ENCODE data around the gene ITGB2.
A peak's percentile ranks its signal among the peaks of the same experiment; 100 is the strongest.
"Not testable (repeated sequence)": the region's sequence is repeated elsewhere in the genome, so short reads cannot be mapped to it uniquely, and the experiment has no call there.

The ITGB2 gene

DNA sequence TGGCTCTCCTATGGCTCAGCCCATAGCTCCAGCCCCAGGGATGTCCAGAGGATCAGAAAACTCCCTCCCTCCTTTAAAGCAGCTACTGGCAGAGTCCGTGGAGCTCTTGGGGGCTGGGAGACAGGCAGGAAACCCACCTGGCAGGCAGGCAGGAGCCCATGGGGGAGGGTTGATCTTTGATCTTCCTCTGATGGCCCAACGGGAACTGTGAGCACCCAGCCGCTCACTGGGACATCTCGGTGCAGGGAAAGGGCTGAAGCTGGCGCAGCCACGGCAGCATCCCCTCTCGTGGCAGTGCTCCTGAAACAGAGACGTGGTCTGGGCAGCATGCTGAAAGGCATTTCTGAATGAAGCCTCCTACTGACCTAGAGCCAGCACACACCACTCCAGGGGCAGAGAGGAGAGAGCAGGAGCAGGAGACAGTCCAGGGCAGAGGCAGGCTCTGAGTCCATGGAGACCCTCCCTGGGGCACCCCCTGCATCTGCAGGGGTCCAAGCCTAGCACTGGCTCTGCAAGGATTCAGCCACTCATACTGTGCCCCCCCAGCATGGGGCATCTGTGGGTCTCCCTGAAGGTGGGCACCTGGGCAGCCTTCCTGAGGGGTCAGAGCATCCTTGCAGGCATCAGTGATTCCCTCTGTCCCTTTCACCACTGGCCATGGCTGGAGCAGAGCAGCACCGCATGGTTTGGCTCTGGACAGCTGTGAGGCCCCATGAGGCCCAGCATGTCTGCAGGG lies 14.3 kb upstream of the ITGB2 start:
- Mint-ChIP-seq H3K27me3 (no peaks in the 10 kb centered on the region), H3K4me1 (peaks cover 34% of the 10 kb centered on the region), H3K36me3 (no peaks in the 10 kb centered on the region), H3K9me3 (no peaks in the 10 kb centered on the region), H3K4me3 (no peak overlapping the region), H3K27ac (no peak overlapping the region)
- ATAC-seq = no peak

DNA sequence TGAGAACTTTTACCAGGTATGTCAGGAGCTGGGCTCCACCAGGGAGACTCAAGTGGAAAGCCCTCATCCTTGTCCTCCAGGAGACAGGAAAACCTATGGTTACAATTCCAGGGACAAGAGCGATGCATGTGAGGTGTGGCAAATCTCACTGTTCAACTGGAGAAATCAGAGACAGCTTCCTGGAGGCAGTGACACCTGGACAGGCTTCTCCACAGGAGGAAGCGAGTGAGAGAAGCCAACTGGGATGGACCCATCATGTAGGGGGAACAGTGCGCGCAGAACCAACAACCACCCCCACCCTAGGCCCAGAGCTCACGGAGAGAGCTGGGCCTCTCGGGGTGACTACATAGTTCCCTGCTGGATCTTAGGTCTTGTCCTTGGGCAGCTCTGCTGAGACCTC lies 13.6 kb upstream of the ITGB2 start:
- Mint-ChIP-seq H3K4me3 (no peak overlapping the region), H3K27ac (no peak overlapping the region), H3K9me3 (no peaks in the 10 kb centered on the region), H3K36me3 (no peaks in the 10 kb centered on the region), H3K27me3 (no peaks in the 10 kb centered on the region), H3K4me1 (peaks cover 40% of the 10 kb centered on the region)
- no peak for ATAC-seq

DNA sequence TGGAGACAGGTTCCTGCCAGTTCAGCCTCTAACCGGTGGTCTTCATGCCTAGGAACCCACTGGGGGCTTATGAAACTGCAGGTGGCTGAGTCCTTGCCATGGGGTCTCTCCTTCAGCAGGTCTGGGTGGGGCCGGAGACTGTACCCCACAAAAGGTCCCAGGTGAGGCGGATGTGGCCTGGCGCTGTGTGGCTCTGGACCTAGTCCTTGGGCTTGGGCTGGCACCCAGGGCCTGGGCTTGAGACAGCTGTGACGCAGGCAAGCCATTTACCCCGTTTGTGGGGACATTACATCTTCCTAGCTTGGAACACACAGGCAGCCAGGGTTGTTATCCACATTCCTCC lies 13.2 kb upstream of the ITGB2 start:
- H3K4me3 Mint-ChIP-seq = no peak overlapping the region

DNA sequence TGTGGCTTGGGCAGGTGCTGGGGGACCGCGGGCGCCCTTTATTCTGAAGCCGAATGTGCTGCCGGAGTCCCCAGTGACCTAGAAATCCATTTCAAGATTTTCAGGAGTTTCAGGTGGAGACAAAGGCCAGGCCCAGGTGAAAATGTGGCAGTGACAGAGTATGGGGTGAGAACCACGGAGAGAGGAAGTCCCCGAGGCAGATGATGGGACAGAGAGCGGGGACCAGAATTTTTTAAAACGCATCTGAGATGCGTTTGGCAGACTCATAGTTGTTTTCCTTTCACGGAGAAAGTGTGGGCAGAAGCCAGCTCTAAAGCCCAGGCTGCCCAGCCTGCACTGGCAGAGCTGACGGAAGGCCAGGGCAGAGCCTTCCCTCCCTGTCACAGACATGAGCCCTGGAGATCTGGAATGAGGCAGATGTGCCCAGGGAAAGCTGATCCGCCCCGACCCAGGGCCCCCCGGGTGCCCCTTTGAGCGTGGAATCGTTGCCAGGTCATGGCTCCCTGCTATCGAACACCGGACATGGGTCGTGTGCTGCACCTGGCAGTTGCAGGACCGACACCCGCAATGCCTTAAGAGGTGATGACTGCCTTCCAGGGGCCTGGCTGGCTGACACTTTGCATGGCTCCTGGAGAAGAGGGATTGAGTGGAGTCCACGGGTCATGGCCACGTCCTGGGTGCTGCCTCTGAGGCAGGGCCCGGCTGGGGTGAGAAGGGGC lies 12.7 kb upstream of the ITGB2 start:
- H3K36me3 Mint-ChIP-seq = no peaks in the 10 kb centered on the region

More for the DNA sequence above, 13.2 kb upstream of the ITGB2 start:
- Mint-ChIP-seq H3K4me1 (peaks cover 40% of the 10 kb centered on the region), H3K9me3 (no peaks in the 10 kb centered on the region), H3K27ac (no peak overlapping the region), H3K36me3 (no peaks in the 10 kb centered on the region), H3K27me3 (no peaks in the 10 kb centered on the region)
- no peak for ATAC-seq

DNA sequence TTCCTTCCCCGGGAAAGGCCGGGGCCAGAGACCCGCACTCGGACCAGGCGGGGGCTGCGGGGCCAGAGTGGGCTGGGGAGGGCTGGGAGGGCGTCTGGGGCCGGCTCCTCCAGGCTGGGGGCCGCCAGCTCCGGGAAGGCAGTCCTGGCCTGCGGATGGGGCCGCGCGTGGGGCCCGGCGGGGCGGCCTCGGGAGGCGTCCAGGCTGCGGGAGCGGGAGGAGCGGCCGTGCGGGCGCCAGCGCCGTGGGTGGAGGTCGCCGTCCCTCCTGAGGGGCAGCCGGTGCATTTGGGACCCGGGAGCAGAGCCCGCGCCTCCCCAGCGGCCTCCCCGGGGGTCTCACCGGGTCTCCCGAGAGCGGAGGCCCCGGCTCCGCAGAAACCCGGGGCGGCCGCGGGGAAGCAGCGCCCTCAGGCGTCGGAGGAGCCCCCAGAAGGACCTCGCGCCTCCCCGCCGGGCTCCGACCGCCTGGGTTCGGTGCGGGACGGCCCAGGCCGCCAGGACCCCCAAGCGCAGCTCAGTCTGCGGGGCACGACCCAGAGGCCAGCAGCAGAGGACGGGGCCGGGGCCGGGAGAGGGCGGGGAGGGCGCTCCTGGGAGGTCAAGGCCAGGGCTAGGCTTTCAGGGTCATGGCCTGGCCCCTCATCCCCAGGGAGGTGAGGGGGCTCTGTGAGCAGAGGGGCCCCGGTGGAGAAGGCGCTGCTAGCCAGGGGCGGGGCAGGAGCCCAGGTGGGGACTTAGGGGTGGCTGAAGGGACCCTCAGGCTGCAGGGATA lies 11.9 kb upstream of the ITGB2 start:
- Mint-ChIP-seq H3K27ac (peak overlapping the region; percentile 86), H3K9me3 (no peaks in the 10 kb centered on the region), H3K4me1 (peaks cover 49% of the 10 kb centered on the region), H3K4me3 (peak overlapping the region; percentile 75), H3K36me3 (no peaks in the 10 kb centered on the region), H3K27me3 (no peaks in the 10 kb centered on the region)
- ATAC-seq = peak; percentile 63

More for the DNA sequence above, 12.7 kb upstream of the ITGB2 start:
- Mint-ChIP-seq H3K27ac (peak overlapping the region; percentile 58), H3K4me3 (peak overlapping the region; percentile 64), H3K4me1 (peaks cover 41% of the 10 kb centered on the region), H3K27me3 (no peaks in the 10 kb centered on the region), H3K9me3 (no peaks in the 10 kb centered on the region)
- ATAC-seq = no peak

DNA sequence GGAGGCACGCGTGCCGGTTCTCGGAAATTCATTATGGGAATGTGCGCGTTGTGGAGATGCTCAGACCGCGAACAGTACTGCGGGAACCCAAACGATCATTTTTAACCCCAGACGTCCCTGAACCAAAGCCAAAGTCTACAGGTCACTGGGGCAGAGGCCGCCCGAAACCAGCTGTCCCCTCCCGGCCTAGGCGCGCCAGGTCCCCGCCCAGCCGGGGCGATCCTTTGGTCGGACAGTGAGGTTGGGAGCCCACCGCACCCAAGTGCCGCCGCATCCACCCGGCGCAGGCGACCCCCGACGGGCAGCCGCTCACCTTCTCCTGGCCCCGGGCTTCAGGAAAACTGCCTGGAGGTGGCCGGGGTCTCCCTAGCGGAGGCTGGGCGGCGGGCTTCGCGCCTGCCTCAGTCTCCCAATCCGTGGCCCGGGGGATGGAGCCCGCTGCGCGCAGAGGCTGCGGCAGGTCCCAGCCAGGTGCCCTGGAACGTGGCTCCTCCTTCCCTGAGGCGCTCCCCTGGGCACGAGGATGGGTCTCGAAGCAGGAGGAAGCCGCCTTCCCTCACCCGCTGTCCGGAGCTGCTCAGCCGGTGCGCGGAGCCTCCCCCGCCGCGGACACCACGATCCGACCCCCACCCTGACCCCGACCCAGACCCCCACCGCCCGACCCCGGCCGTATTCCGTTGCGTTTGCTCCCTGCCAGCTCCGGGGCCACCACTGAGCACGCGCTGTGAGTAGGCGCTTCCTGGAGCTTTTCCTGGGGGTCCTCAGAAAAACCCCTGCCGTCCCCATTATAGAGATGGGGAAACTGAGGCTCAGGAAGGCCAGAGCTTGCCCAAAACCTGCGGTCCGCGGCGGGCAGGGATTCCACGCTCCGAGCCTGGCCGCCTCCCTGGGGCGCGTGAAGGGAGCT lies 11.1 kb upstream of the ITGB2 start:
- H3K4me3 Mint-ChIP-seq = peak overlapping the region; percentile 75
- no peaks in the 10 kb centered on the region for H3K36me3 Mint-ChIP-seq
- no peak for ATAC-seq
- H3K27ac Mint-ChIP-seq = peak overlapping the region; percentile 86
- H3K4me1 Mint-ChIP-seq = peaks cover 57% of the 10 kb centered on the region
- H3K9me3 Mint-ChIP-seq = no peaks in the 10 kb centered on the region
- H3K27me3 Mint-ChIP-seq = no peaks in the 10 kb centered on the region

DNA sequence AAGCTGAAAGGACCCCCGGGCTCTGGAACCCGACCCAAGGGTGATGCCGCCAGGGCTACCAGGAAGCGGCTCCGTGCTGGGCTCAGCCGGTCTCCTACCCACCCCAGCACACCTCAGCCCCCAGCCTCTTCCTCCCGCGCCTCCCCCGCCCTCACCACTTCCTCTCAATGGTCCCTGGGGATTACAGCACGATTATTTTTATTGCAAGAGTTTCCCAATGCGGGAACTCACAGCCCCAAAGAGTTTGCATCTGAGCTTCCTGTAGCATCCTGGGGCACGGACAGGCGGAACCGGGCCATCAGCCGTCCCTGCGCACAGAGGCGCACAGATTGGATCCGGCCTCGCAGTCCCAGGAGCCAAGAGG lies 10.4 kb upstream of the ITGB2 start:
- Mint-ChIP-seq H3K9me3 (no peaks in the 10 kb centered on the region), H3K36me3 (no peaks in the 10 kb centered on the region), H3K4me1 (peaks cover 64% of the 10 kb centered on the region), H3K4me3 (peak overlapping the region; percentile 75), H3K27me3 (no peaks in the 10 kb centered on the region), H3K27ac (peak overlapping the region; percentile 86)
- peak; percentile 69 for ATAC-seq

DNA sequence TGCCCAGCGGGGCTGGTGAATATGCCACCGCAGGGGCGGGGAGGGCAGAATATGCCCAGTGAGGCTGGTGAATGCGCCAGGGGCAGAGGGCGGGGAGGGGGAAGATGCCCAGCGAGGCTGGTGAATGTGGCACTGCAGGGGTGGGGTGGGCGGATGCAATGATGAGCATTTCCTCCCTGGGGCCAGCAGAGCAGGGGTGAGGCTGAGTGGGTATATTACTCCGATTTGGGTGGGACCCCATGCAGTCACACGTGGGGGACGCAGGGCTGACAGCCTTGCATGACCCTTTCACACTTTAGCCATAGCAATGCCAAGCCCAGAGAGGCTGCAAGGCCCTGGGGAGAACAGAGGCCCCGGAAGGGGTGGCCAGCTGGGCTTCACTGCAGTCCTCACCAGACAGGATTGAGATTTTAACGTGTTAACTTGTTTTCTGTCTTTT lies 9.9 kb upstream of the ITGB2 start:
- peaks cover 69% of the 10 kb centered on the region for H3K4me1 Mint-ChIP-seq
- H3K36me3 Mint-ChIP-seq = no peaks in the 10 kb centered on the region
- peak; percentile 46 for ATAC-seq
- H3K27me3 Mint-ChIP-seq = no peaks in the 10 kb centered on the region
- peak overlapping the region; percentile 86 for H3K27ac Mint-ChIP-seq
- no peaks in the 10 kb centered on the region for H3K9me3 Mint-ChIP-seq
- peak overlapping the region; percentile 75 for H3K4me3 Mint-ChIP-seq

DNA sequence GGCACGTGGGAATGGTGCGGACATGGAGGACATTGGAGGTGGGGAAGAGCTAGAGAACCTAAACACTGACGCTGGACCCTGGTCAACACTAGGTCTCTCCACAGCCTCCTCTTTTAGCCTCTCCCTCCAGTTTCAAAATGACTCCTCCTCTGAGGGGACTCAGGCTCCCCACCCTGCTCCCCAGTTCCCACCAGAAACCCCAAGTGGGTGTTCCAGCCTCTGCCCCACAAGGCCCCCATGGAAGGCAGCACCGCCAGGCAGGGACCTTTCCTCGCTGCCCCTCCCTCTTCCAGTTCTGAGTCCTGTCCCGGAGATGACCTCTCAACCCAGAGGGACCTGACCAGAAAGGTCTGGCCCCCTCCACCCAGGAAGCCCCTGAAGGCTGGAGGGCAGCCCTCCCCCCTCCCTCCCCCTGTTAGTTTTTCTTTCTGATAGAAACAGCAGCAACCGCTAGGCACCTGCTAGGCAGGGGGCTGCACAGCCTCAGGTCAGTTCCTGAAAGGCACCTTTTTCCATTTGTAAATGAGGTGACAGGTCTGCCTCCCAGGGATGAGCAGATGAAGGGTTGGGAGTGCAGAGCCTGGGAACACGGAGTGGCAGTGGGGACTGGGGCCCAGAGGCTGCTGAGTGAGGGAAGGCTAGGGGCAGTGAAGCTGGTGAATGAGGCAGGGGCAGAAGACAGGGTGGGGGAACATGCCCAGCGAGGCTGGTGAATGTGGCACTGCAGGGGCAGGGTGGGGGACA lies 9.3 kb upstream of the ITGB2 start:
- H3K27ac Mint-ChIP-seq = peak overlapping the region; percentile 86

DNA sequence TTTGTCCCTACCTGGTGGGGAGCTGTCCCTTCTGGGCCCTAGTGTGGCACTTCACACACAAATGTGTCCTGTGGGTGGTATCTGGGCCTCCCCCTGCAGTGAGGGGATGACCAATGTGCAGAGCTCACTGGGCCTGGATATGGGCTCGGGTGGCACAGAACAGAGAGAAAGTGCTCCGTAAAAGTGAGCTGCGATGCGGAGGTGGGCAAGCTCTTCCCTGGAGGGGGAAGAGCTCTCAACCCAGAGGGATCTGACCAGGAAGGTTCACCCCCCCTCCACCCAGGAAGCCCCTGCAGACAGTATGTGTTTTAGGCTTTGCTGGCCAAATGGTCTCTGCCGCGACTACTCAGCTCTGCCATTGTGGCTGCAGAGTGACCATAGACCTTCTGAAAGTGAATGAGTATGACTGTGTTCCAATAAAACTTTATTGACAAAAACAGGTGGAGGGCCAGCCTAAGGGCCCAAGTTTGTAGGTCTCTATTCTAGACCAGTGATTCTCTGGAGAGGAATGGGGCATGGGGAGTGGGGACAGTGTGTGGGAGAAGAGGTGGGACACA lies 8.6 kb upstream of the ITGB2 start:
- H3K9me3 Mint-ChIP-seq = no peaks in the 10 kb centered on the region
- H3K36me3 Mint-ChIP-seq = no peaks in the 10 kb centered on the region
- peaks cover 82% of the 10 kb centered on the region for H3K4me1 Mint-ChIP-seq
- no peak for ATAC-seq
- H3K27me3 Mint-ChIP-seq = no peaks in the 10 kb centered on the region
- H3K4me3 Mint-ChIP-seq = peak overlapping the region; percentile 29
- peak overlapping the region; percentile 86 for H3K27ac Mint-ChIP-seq

More for the DNA sequence above, 9.3 kb upstream of the ITGB2 start:
- Mint-ChIP-seq H3K4me1 (peaks cover 75% of the 10 kb centered on the region), H3K36me3 (no peaks in the 10 kb centered on the region), H3K9me3 (no peaks in the 10 kb centered on the region), H3K4me3 (peak overlapping the region; percentile 75), H3K27me3 (no peaks in the 10 kb centered on the region)
- peak; percentile 1 for ATAC-seq

DNA sequence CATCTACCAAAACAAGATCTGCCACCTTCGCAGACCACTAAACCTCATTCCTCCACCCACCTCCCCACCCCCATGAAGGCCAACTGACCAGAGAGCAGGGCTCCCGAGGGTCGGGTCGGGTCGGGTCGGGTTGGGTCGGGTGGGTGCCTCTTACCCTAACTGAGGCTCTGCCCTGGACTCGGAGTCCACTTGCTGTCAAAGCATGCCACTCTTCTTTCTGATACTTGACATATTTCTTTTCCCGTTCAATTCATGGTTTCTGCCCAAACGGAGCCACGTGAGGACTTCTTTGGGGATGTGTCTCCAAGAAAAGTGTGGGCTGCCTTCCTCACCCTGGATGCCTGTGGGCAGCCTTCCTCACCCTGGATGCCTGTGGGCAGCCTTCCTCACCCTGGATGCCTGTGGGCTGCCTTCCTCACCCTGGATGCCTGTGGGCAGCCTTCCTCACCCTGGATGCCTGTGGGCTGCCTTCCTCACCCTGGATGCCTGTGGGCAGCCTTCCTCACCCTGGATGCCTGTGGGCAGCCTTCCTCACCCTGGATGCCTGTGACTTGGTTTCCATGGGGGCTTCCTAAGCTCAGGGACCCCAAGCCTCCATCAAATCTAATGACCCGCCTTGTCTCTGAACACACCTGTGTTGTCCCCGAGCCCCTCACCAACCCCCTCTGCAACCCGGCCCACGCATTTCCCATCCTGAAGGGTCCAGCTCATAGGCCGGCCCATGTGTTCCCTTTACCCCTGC lies 8.0 kb upstream of the ITGB2 start:
- H3K36me3 Mint-ChIP-seq, H3K27me3 Mint-ChIP-seq, H3K9me3 Mint-ChIP-seq, ATAC-seq: not testable (repeated sequence)
- Mint-ChIP-seq H3K4me1 (peaks cover 88% of the 10 kb centered on the region), H3K4me3 (peak overlapping the region; percentile 78), H3K27ac (peak overlapping the region; percentile 86)

DNA sequence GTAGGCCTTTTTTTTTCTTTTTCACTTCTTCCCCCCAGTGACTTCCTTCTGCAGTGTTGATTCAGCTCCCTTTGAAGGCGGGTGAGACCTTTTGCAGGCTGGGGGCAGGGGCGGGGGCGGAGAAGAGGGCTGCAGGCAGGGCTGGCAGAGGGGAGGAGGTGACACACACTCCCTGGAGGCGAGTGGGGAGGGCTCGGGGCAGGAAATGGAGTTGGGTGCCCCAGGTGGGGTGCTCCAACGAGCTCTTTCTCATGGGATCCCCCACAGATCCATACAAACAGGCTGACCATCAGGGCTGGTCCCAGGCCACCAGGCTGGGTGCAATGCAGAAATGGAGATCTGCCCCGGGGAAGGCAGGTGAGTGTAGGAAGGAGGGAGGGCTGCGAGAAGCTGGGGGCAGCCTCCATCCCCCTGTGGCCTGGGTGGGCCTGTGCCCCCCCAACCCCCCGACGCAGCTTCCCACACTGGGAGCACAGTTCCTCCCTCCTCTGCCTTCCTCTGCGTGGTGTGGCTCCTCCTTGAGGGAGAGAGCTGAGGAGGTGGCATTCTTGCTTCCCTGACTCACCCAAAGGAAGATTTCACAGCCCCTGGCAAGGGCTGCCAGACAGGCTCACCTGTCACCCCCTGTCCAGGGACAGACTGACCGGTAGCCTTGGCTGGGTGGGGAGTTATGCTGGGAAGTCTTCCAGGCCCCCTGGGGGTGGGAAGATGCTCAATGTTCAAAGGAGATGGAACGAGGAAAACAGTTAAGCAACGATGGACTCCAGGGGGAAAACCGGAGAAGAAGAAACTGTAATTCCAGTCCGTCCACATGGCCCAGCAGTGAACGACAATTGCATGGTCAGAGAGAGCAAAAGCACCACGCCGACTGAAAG lies 7.1 kb upstream of the ITGB2 start:
- H3K4me3 Mint-ChIP-seq = peak overlapping the region; percentile 78
- H3K9me3 Mint-ChIP-seq = no peaks in the 10 kb centered on the region
- no peaks in the 10 kb centered on the region for H3K27me3 Mint-ChIP-seq
- peak overlapping the region; percentile 86 for H3K27ac Mint-ChIP-seq
- no peaks in the 10 kb centered on the region for H3K36me3 Mint-ChIP-seq
- peaks cover 89% of the 10 kb centered on the region for H3K4me1 Mint-ChIP-seq
- peak; percentile 71 for ATAC-seq

DNA sequence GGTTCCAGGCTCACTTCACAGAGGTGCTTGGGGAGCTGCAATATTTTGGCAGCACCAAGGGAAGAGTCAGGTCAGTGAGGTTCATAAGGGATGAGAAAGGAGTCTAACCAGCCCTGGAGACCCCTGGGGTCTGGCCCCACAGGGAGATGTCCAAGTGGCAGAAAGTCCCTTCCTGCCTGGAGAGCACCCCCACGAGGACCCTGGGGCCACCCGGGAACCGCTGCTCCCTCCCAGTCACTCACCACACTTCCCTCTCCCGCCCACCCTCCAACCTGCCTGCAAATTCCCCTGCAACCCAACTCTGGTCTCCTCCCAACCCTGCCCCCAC lies 6.5 kb upstream of the ITGB2 start:
- Mint-ChIP-seq H3K4me1 (peaks cover 92% of the 10 kb centered on the region), H3K4me3 (peak overlapping the region; percentile 78), H3K36me3 (no peaks in the 10 kb centered on the region), H3K27me3 (no peaks in the 10 kb centered on the region), H3K27ac (peak overlapping the region; percentile 86), H3K9me3 (no peaks in the 10 kb centered on the region)
- peak; percentile 0 for ATAC-seq
